ENCODE measurements around the gene FOXP1. TPM values are rescaled to one million over a fixed set of nuclear protein-coding genes. Genes with fewer than 3 reads are reported as not detected.

Gene FOXP1
- total and polyA plus RNA-seq, 2 of the 13 experiments (the other 11 are each of a cell fraction or from before 2014, with no cell fraction given): 40.4 to 59.0 TPM

DNA sequence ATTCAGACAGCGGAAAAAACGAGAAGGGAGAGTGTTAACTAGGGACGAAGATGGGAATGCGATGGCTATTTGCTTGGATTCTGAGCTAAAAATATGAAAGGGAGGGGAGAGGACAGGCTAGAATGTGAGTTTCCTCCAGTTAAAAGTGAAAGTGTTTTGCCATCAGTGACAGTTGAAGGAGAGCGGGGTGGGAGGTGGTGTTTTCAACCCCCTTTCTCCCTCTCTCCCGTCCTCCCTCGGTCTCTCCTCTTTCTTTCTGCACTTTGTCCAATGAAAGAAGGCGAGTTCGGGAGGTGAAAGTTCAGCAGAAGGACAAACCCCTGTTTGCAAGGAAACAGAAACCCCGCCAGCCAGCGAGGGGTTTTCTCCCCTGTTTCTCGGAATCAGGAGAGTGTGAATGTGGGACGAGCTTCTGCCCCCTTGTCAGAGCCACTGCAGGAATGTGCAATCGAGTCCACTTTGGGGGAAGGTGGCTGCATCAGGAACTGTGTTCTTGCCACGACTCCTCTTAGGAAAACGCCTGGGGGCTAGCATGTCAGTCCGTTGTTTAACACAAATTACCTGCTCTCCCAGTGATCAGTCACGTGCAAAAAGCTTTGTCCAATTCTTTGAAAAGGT is 975 bp upstream of the FOXP1 start (continued):
- no peak for TF ChIP-seq MTA1 (CRISPR knock-in tag; IDR thresholded peaks at IDR 0.05; ENCODE audit: borderline replicate concordance)
- TF ChIP-seq, protein P1, sequence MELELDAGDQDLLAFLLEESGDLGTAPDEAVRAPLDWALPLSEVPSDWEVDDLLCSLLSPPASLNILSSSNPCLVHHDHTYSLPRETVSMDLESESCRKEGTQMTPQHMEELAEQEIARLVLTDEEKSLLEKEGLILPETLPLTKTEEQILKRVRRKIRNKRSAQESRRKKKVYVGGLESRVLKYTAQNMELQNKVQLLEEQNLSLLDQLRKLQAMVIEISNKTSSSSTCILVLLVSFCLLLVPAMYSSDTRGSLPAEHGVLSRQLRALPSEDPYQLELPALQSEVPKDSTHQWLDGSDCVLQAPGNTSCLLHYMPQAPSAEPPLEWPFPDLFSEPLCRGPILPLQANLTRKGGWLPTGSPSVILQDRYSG (CRISPR knock-in tag; IDR thresholded peaks at IDR 0.05): no peak
- TF ChIP-seq ZNF773 (CRISPR knock-in tag; IDR thresholded peaks at IDR 0.05; ENCODE audit: borderline replicate concordance): no peak
- no peak for TF ChIP-seq ESRRA (CRISPR knock-in tag; IDR thresholded peaks at IDR 0.05; ENCODE audit: low read depth)
- peak; percentile 56; the same call in 1 of the 2 replicates for TF ChIP-seq NR2F6 (IDR thresholded peaks at IDR 0.05)
- TF ChIP-seq NR2F6 (CRISPR knock-in tag; IDR thresholded peaks at IDR 0.05): peak; percentile 35; the same call in 1 of the 2 replicates
- peak; percentile 84 for TF ChIP-seq RXRA (CRISPR knock-in tag; IDR thresholded peaks at IDR 0.05)
- no peak for TF ChIP-seq ZNF446 (CRISPR knock-in tag; IDR thresholded peaks at IDR 0.05)
- TF ChIP-seq ZNF207 (IDR thresholded peaks at IDR 0.05; ENCODE audit: borderline replicate concordance): no peak
- TF ChIP-seq BCL6 (CRISPR knock-in tag; IDR thresholded peaks at IDR 0.05): peak; percentile 44; the same call in 1 of the 2 replicates
- 0 out of 2 replicates have a peak, but pooled peaks have one; percentile 19 for TF ChIP-seq NFKBIZ (CRISPR knock-in tag; IDR thresholded peaks at IDR 0.05)
- no peak for TF ChIP-seq PAX8 (CRISPR knock-in tag; IDR thresholded peaks at IDR 0.05; ENCODE audit: borderline replicate concordance)
- no peak for TF ChIP-seq ZFP36 (IDR thresholded peaks at IDR 0.05; ENCODE audit: borderline replicate concordance, low read depth, low read length, partially characterized antibody)
- TF ChIP-seq, protein P2, sequence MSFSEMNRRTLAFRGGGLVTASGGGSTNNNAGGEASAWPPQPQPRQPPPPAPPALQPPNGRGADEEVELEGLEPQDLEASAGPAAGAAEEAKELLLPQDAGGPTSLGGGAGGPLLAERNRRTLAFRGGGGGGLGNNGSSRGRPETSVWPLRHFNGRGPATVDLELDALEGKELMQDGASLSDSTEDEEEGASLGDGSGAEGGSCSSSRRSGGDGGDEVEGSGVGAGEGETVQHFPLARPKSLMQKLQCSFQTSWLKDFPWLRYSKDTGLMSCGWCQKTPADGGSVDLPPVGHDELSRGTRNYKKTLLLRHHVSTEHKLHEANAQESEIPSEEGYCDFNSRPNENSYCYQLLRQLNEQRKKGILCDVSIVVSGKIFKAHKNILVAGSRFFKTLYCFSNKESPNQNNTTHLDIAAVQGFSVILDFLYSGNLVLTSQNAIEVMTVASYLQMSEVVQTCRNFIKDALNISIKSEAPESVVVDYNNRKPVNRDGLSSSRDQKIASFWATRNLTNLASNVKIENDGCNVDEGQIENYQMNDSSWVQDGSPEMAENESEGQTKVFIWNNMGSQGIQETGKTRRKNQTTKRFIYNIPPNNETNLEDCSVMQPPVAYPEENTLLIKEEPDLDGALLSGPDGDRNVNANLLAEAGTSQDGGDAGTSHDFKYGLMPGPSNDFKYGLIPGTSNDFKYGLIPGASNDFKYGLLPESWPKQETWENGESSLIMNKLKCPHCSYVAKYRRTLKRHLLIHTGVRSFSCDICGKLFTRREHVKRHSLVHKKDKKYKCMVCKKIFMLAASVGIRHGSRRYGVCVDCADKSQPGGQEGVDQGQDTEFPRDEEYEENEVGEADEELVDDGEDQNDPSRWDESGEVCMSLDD (CRISPR knock-in tag; IDR thresholded peaks at IDR 0.05; ENCODE audit: borderline replicate concordance): no peak
- no peak for TF ChIP-seq GABPB1 (CRISPR knock-in tag; IDR thresholded peaks at IDR 0.05)
- no peak for TF ChIP-seq GABPA (IDR thresholded peaks at IDR 0.05; ENCODE audit: low read depth, low read length)
- TF ChIP-seq GABPA (CRISPR knock-in tag; IDR thresholded peaks at IDR 0.05; ENCODE audit: low read depth): 0 out of 2 replicates have a peak, but pooled peaks have one; percentile 22
- TF ChIP-seq THYN1 (CRISPR knock-in tag; IDR thresholded peaks at IDR 0.05; ENCODE audit: borderline replicate concordance, low read depth): no peak
- no peak for TF ChIP-seq CAMTA2 (CRISPR knock-in tag; IDR thresholded peaks at IDR 0.05; ENCODE audit: borderline replicate concordance)
- TF ChIP-seq POLR2AphosphoS5 (IDR thresholded peaks at IDR 0.05; ENCODE audit: low read depth, low read length): peak; percentile 67
- no peak for TF ChIP-seq SMARCE1 (IDR thresholded peaks at IDR 0.05; ENCODE audit: borderline replicate concordance)
- TF ChIP-seq ZNF816 (CRISPR knock-in tag; IDR thresholded peaks at IDR 0.05; ENCODE audit: borderline replicate concordance): no peak
- TF ChIP-seq ZBTB20 (CRISPR knock-in tag; IDR thresholded peaks at IDR 0.05; ENCODE audit: borderline replicate concordance, low read depth): no peak
- no peak for TF ChIP-seq CEBPB (IDR thresholded peaks at IDR 0.05; ENCODE audit: borderline replicate concordance, low read depth, low read length)
- no peak for TF ChIP-seq ZNF160 (CRISPR knock-in tag; IDR thresholded peaks at IDR 0.05)
- TF ChIP-seq, protein P3, sequence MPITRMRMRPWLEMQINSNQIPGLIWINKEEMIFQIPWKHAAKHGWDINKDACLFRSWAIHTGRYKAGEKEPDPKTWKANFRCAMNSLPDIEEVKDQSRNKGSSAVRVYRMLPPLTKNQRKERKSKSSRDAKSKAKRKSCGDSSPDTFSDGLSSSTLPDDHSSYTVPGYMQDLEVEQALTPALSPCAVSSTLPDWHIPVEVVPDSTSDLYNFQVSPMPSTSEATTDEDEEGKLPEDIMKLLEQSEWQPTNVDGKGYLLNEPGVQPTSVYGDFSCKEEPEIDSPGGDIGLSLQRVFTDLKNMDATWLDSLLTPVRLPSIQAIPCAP (CRISPR knock-in tag; IDR thresholded peaks at IDR 0.05; ENCODE audit: low read depth): 0 out of 2 replicates have a peak, but pooled peaks have one; percentile 62
- TF ChIP-seq CENPX (CRISPR knock-in tag; IDR thresholded peaks at IDR 0.05): no peak
- 0 out of 2 replicates have a peak, but pooled peaks have one; percentile 20 for TF ChIP-seq ZNF501 (CRISPR knock-in tag; IDR thresholded peaks at IDR 0.05)
- TF ChIP-seq HDAC6 (IDR thresholded peaks at IDR 0.05; ENCODE audit: low read depth, low read length): no peak
